PC-3 (cell line): Measurements from ENCODE around the gene DKK3. TPM values are rescaled to one million over a fixed set of nuclear protein-coding genes. Genes with fewer than 3 reads are reported as not detected.

ENCODE experiments used
- ATAC-seq: fragments of 200-7000 bp; cut with Tn5 transposase; 2 replicates; pipeline ENCODE4 v1.9.1; 2020; ENCODE audit warnings: mild to moderate bottlenecking, moderate library complexity
- BruUV-seq: library from RNA; stranded (reverse); fragments of 400-500 nt; replicated peaks from 2 replicates; lab custom pipeline; 2021; lab: Mats Ljungman, UMichigan
- CTCF ChIA-PET: fragments of 300-600 bp; sonication (Branson Sonifier 250); formaldehyde crosslinking; loops from one replicate; lab custom pipeline; 2022; ENCODE audit warnings: antibody characterized with exemption; lab: Charles Lee
- POLR2A ChIA-PET: fragments of 300-600 bp; sonication (Branson Sonifier 250); formaldehyde crosslinking; loops from one replicate; lab custom pipeline; 2022; ENCODE audit warnings: antibody characterized with exemption; ENCODE audit not compliant: unreplicated experiment; lab: Charles Lee
- DNase-seq: peaks from one replicate; pipeline ENCODE4 v3.0.0-alpha.2; 2015
- H2AFZ ChIP-seq: fragments of 300-600 bp; sonication (generic); 2 replicates; pipeline ENCODE4 v1.6.0; 2016; ENCODE audit warnings: antibody characterized with exemption, low read length
- H3F3A ChIP-seq: fragments of 300-600 bp; sonication (generic); one replicate; pipeline ENCODE4 v1.6.0; 2017; ENCODE audit warnings: antibody characterized with exemption, low read length, control low read depth, mild to moderate bottlenecking; ENCODE audit not compliant: unreplicated experiment
- H3K27ac ChIP-seq: fragments of 300-600 bp; sonication (generic); 2 replicates; pipeline ENCODE4 v1.5.1; 2016; ENCODE audit warnings: mild to moderate bottlenecking, low read length
- H3K27me3 ChIP-seq: fragments of 300-600 bp; sonication (generic); 2 replicates; pipeline ENCODE4 v1.6.1; 2016; ENCODE audit warnings: low read length, mixed read lengths
- H3K36me3 ChIP-seq: fragments of 300-600 bp; sonication (generic); 2 replicates; pipeline ENCODE4 v1.6.1; 2016; ENCODE audit warnings: low read depth, mixed run types, low read length, mixed read lengths
- H3K4me1 ChIP-seq: fragments of 300-600 bp; sonication (generic); 2 replicates; pipeline ENCODE4 v1.5.1; 2016; ENCODE audit warnings: low read length; ENCODE audit not compliant: insufficient read depth
- H3K4me2 ChIP-seq: fragments of 300-600 bp; sonication (generic); 2 replicates; pipeline ENCODE4 v1.6.0; 2016; ENCODE audit warnings: low read length
- H3K4me3 ChIP-seq: fragments of 300-600 bp; sonication (generic); 2 replicates; pipeline ENCODE4 v1.5.1; 2016; ENCODE audit warnings: mild to moderate bottlenecking, low read length, mixed read lengths
- H3K79me2 ChIP-seq: fragments of 300-600 bp; sonication (generic); 2 replicates; pipeline ENCODE4 v1.6.1; 2017; ENCODE audit warnings: low read length, mixed read lengths
- H3K9ac ChIP-seq: fragments of 300-600 bp; sonication (generic); 2 replicates; pipeline ENCODE4 v1.6.0; 2016; ENCODE audit warnings: mild to moderate bottlenecking, low read length
- H3K9me2 ChIP-seq: fragments of 300-600 bp; sonication (generic); replicated peaks from 2 replicates; pipeline ENCODE4 v1.6.1; 2016; ENCODE audit warnings: mixed run types, low read length, mixed read lengths
- H3K9me3 ChIP-seq: fragments of 300-600 bp; sonication (generic); 2 replicates; pipeline ENCODE4 v1.6.1; 2016; ENCODE audit warnings: low read length, mixed read lengths
- H4K20me1 ChIP-seq: fragments of 300-600 bp; sonication (generic); 2 replicates; pipeline ENCODE4 v1.6.1; 2016; ENCODE audit warnings: low read length, mixed read lengths
- CTCF ChIP-seq: fragments of 300-600 bp; sonication (generic); conservative IDR thresholded peaks from 2 replicates; pipeline ENCODE4 v1.5.1; 2017; ENCODE audit warnings: antibody characterized with exemption, low read depth, mild to moderate bottlenecking, low read length
- EZH2 ChIP-seq: fragments of 300-600 bp; sonication (generic); IDR thresholded peaks from one replicate; pipeline ENCODE4 v1.6.1; 2017; ENCODE audit warnings: antibody characterized with exemption, mild to moderate bottlenecking, low read length; ENCODE audit not compliant: unreplicated experiment
- EZH2phosphoT487 ChIP-seq: fragments of 300-600 bp; sonication (generic); IDR thresholded peaks from 2 replicates; pipeline ENCODE4 v1.6.1; 2018; ENCODE audit warnings: mild to moderate bottlenecking, antibody characterized with exemption, low read length, borderline replicate concordance
- intact Hi-C: fragments of 100-400 bp; cut with micrococcal nuclease; formaldehyde crosslinking; loops from 2 replicates; pipeline ENCODE4 v1.9.0; 2023
- total RNA-seq: library from RNA; depleted of rRNA; stranded (reverse); fragments of >200 nt; gene quantifications from 2 replicates; pipeline ENCODE4 v1.2.3, GENCODE V29; 2014

DKK3 gene
- total RNA-seq, 1 experiment from 2014 or later: 0.07 TPM

DNA sequence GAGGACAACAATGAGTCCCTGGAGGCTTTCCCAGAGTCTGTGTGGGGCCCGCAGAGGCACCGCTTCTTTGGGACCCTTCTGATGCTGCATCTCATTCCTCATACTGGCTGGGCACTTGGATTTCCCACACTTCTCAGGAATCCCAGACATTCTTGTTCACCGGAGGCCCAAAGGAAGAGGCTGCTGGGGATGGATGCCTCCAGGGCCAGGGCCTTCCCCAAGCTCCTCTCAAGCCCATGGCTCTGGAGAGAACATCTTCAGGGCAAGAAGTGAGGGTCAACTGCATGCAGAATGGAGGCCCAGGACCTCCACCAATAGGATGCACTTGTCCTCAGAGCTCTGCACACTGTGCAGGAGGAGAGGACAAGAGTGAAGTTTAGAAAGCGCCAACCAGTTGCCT, 34.6 kb downstream of the DKK3 start:
- Histone ChIP-seq H3K27ac (no peak overlapping the region), H3K4me1 (peaks cover 32% of the 10 kb centered on the region), H2AFZ (no peak overlapping the region), H3K4me3 (no peak overlapping the region), H3F3A (no peaks in the 10 kb centered on the region), H3K9me2 (no peaks in the 10 kb centered on the region), H3K9me3 (no peaks in the 10 kb centered on the region), H3K27me3 (no peaks in the 10 kb centered on the region), H3K4me2 (no peak overlapping the region), H3K9ac (no peak overlapping the region), H4K20me1 (no peaks in the 10 kb centered on the region), H3K36me3 (no peaks in the 10 kb centered on the region), H3K79me2 (no peaks in the 10 kb centered on the region)
- TF ChIP-seq CTCF (no peak), EZH2 (no peak), EZH2phosphoT487 (no peak)
- intact Hi-C loops: no loop called here
- ATAC-seq (no peak), DNase-seq (no peak)
- BruUV-seq: no TSS peak
- ChIA-PET POLR2A (no interaction called here), CTCF (no interaction called here)

DNA sequence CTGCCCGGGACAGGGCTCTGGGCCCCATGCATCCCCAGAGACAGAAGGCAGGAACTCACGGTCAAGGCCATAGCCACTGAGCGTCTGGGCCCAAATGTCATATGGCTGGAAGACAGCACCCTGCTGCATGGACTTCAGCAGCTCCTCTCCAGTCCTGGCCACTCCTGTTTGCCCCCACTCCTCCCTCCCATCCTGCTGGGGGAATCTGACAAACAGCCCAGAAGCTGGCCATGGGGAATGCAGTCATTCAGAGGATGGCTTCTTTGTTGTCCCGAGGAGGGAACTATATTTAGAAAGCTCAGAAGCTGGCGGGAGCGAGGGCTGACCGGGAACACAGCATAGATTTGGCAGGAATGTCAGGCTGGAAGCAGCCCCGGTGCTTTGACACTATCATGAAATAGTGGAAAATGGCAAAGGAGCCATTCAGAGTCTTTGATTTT, 35.0 kb downstream of the DKK3 start:
- no peak overlapping the region for H3K27ac ChIP-seq
- ATAC-seq (no peak), DNase-seq (no peak)
- H3K9me2 ChIP-seq: no peaks in the 10 kb centered on the region
- ChIA-PET POLR2A (no interaction called here), CTCF (no interaction called here)
- no peaks in the 10 kb centered on the region for H3K79me2 ChIP-seq
- no peak overlapping the region for H3K4me3 ChIP-seq
- H2AFZ ChIP-seq: no peak overlapping the region
- H4K20me1 ChIP-seq: no peaks in the 10 kb centered on the region
- H3K27me3 ChIP-seq: no peaks in the 10 kb centered on the region
- H3K4me1 ChIP-seq: peaks cover 32% of the 10 kb centered on the region
- no peaks in the 10 kb centered on the region for H3F3A ChIP-seq
- H3K36me3 ChIP-seq: no peaks in the 10 kb centered on the region
- H3K9ac ChIP-seq: no peak overlapping the region
- intact Hi-C loops: no loop called here
- no peak for TF ChIP-seq CTCF
- no peak for TF ChIP-seq EZH2phosphoT487
- no peak for TF ChIP-seq EZH2
- H3K9me3 ChIP-seq: no peaks in the 10 kb centered on the region
- BruUV-seq: no TSS peak
- no peak overlapping the region for H3K4me2 ChIP-seq

GRCh38 chr11:11972730-11973341, 35.6 kb downstream of the DKK3 start:
- no peak overlapping the region for H2AFZ ChIP-seq
- no peaks in the 10 kb centered on the region for H4K20me1 ChIP-seq
- ChIA-PET POLR2A (no interaction called here), CTCF (no interaction called here)
- H3K9me2 ChIP-seq: no peaks in the 10 kb centered on the region
- H3K4me2 ChIP-seq: no peak overlapping the region
- no peaks in the 10 kb centered on the region for H3K36me3 ChIP-seq
- intact Hi-C loops: no loop called here
- no peak overlapping the region for H3K4me3 ChIP-seq
- peaks cover 29% of the 10 kb centered on the region for H3K4me1 ChIP-seq
- no peak for TF ChIP-seq CTCF
- no peak for TF ChIP-seq EZH2phosphoT487
- TF ChIP-seq EZH2: no peak
- BruUV-seq: no TSS peak
- no peak overlapping the region for H3K9ac ChIP-seq
- no peak overlapping the region for H3K27ac ChIP-seq
- no peaks in the 10 kb centered on the region for H3F3A ChIP-seq
- DNase-seq: no peak
- no peaks in the 10 kb centered on the region for H3K9me3 ChIP-seq
- no peaks in the 10 kb centered on the region for H3K27me3 ChIP-seq
- no peak for ATAC-seq
- H3K79me2 ChIP-seq: no peaks in the 10 kb centered on the region
